GM08714 (cell line): ENCODE results near the gene POFUT2.

Experiments
- H3K4me3 ChIP-seq: fragments of 200-500 bp; sonication (Bioruptor generic); 2 replicates; pipeline ENCODE4 v1.5.1; 2014; ENCODE audit warnings: mild to moderate bottlenecking, low read length, inconsistent platforms
- ZNF274 ChIP-seq: IDR thresholded peaks from 2 replicates; pipeline ENCODE4 v1.6.1; 2012; ENCODE audit warnings: mild to moderate bottlenecking, low read depth, low read length

The POFUT2 gene

GRCh38 chr21:45291613-45292398, 4.1 kb upstream of the POFUT2 start:
- TF ChIP-seq ZNF274 = no peak
- H3K4me3 ChIP-seq = no peak overlapping the region

GRCh38 chr21:45290948-45291612, 3.4 kb upstream of the POFUT2 start:
- no peak for TF ChIP-seq ZNF274
- no peak overlapping the region for H3K4me3 ChIP-seq

GRCh38 chr21:45289655-45290515, 2.2 kb upstream of the POFUT2 start:
- H3K4me3 ChIP-seq = no peak overlapping the region
- no peak for TF ChIP-seq ZNF274

- TF ChIP-seq ZNF274 = no peak
- no peak overlapping the region for H3K4me3 ChIP-seq
These were observed 1.4 kb upstream of the POFUT2 start for GRCh38 chr21:45289134-45289533.

GRCh38 chr21:45288441-45288841, 746 bp upstream of the POFUT2 start:
- no peak for TF ChIP-seq ZNF274
- H3K4me3 ChIP-seq = peak overlapping the region; percentile 83

GRCh38 chr21:45286671-45287437, 841 bp downstream of the POFUT2 start:
- TF ChIP-seq ZNF274 = no peak
- H3K4me3 ChIP-seq = peak overlapping the region; percentile 85

GRCh38 chr21:45285266-45285931, 2.3 kb downstream of the POFUT2 start:
- TF ChIP-seq ZNF274 = no peak
- H3K4me3 ChIP-seq = no peak overlapping the region

- H3K4me3 ChIP-seq = no peak overlapping the region
- TF ChIP-seq ZNF274 = no peak
These were observed 3.3 kb downstream of the POFUT2 start for GRCh38 chr21:45284456-45284741.

GRCh38 chr21:45283611-45284455, 3.9 kb downstream of the POFUT2 start:
- no peak for TF ChIP-seq ZNF274
- H3K4me3 ChIP-seq = no peak overlapping the region

GRCh38 chr21:45283035-45283610, 4.6 kb downstream of the POFUT2 start:
- H3K4me3 ChIP-seq = no peak overlapping the region
- TF ChIP-seq ZNF274 = no peak

- no peak overlapping the region for H3K4me3 ChIP-seq
- TF ChIP-seq ZNF274 = no peak
These were observed 5.2 kb downstream of the POFUT2 start for GRCh38 chr21:45282283-45283034.
